ENCODE data around the gene DUSP11. TPM values are rescaled to one million over a fixed set of nuclear protein-coding genes. Genes with fewer than 3 reads are reported as not detected.

Gene DUSP11
- total and polyA plus RNA-seq, 4 donors: 6.7 to 10.7 (median 9.2) TPM

- Histone ChIP-seq H3K9ac (ENCODE audit: low read depth in 1 of 2, low read length in 2 of 2) (no peak overlapping the region), H3K36me3 (ENCODE audit: control insufficient read depth in 4 of 4, insufficient read depth in 3 of 4, low read depth in 1 of 4, low read length in 3 of 4) (peaks cover 5 to 55% (median 43%) of the 10 kb centered on the region in 4 donors)
Observed at GRCh38 chr2:73772819-73773218, 7.1 kb downstream of the DUSP11 start.

DNA sequence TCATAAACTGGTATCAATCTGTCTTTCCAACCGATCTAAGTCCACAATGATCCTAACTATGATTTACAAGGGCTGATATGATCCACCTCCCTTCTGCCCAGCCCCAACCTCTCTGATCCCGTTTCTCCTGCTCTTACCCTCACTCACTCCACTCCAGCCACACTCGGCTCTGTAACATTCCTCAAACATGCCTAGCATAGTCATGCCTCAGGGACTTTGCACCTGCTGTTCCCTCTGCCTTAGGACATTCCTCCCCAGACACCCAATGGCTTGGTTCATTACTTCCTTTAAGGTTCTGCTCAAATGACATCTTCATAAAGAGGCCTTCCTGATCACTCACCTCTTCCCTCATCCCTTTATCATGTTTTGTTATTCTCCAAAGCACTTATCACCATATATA, 9.2 kb downstream of the DUSP11 start:
- no peaks in the 10 kb centered on the region for H3K9me3 ChIP-seq (ENCODE audit: control insufficient read depth in 4 of 4, low read length in 3 of 4)
- no peaks in the 10 kb centered on the region for H3K4me1 ChIP-seq (ENCODE audit: control insufficient read depth in 4 of 4, insufficient read depth in 4 of 4, low read length in 3 of 4)
- no peak overlapping the region for H3K27ac ChIP-seq (ENCODE audit: low read depth in 1 of 2, low read length in 2 of 2)
- H3K4me3 ChIP-seq (ENCODE audit: low read depth in 1 of 3, low read length in 3 of 3): no peak overlapping the region
- 92% methylated on average over 3 of the region's 3 CpGs for WGBS
- peaks cover 3 to 58% (median 44%) of the 10 kb centered on the region in 4 donors for H3K36me3 ChIP-seq (ENCODE audit: control insufficient read depth in 4 of 4, insufficient read depth in 3 of 4, low read depth in 1 of 4, low read length in 3 of 4)
- TF ChIP-seq HNF4A (conservative IDR thresholded peaks at IDR 0.05): no peak
- TF ChIP-seq NR2F2 (IDR thresholded peaks at IDR 0.05): no peak
- no peak for TF ChIP-seq YY1 (IDR thresholded peaks at IDR 0.05)
- TF ChIP-seq JUND (IDR thresholded peaks at IDR 0.05): no peak
- TF ChIP-seq HNF4G (IDR thresholded peaks at IDR 0.05): no peak
- TF ChIP-seq, protein P1, sequence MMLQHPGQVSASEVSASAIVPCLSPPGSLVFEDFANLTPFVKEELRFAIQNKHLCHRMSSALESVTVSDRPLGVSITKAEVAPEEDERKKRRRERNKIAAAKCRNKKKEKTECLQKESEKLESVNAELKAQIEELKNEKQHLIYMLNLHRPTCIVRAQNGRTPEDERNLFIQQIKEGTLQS (IDR thresholded peaks at IDR 0.05): no peak
- no peak for TF ChIP-seq FOXA2 (IDR thresholded peaks at IDR 0.05)
- H3K9ac ChIP-seq (ENCODE audit: low read depth in 1 of 2, low read length in 2 of 2): no peak overlapping the region
- no peaks in the 10 kb centered on the region for H3K27me3 ChIP-seq (ENCODE audit: control insufficient read depth in 4 of 4, insufficient read depth in 4 of 4, low read length in 3 of 4)
- DNase-seq (ENCODE audit: low spot score): no peak

More at GRCh38 chr2:73772819-73773218, 7.1 kb downstream of the DUSP11 start:
- DNase-seq (ENCODE audit: low spot score): no peak
- H3K27ac ChIP-seq (ENCODE audit: low read depth in 1 of 2, low read length in 2 of 2): no peak overlapping the region
- H3K4me1 ChIP-seq (ENCODE audit: control insufficient read depth in 4 of 4, insufficient read depth in 4 of 4, low read length in 3 of 4): no peaks in the 10 kb centered on the region
- TF ChIP-seq SP1 (IDR thresholded peaks at IDR 0.05): no peak
- TF ChIP-seq FOXA2 (IDR thresholded peaks at IDR 0.05): no peak
- TF ChIP-seq CTCF (IDR thresholded peaks at IDR 0.05; ENCODE audit: low read depth, low read length, missing input control): no peak
- no peak for TF ChIP-seq FOXA1 (IDR thresholded peaks at IDR 0.05)
- no peak for TF ChIP-seq RAD21 (IDR thresholded peaks at IDR 0.05)
- TF ChIP-seq, protein P2, sequence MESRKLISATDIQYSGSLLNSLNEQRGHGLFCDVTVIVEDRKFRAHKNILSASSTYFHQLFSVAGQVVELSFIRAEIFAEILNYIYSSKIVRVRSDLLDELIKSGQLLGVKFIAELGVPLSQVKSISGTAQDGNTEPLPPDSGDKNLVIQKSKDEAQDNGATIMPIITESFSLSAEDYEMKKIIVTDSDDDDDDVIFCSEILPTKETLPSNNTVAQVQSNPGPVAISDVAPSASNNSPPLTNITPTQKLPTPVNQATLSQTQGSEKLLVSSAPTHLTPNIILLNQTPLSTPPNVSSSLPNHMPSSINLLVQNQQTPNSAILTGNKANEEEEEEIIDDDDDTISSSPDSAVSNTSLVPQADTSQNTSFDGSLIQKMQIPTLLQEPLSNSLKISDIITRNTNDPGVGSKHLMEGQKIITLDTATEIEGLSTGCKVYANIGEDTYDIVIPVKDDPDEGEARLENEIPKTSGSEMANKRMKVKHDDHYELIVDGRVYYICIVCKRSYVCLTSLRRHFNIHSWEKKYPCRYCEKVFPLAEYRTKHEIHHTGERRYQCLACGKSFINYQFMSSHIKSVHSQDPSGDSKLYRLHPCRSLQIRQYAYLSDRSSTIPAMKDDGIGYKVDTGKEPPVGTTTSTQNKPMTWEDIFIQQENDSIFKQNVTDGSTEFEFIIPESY (IDR thresholded peaks at IDR 0.05): no peak
- TF ChIP-seq YY1 (IDR thresholded peaks at IDR 0.05): no peak
- TF ChIP-seq, protein P3, sequence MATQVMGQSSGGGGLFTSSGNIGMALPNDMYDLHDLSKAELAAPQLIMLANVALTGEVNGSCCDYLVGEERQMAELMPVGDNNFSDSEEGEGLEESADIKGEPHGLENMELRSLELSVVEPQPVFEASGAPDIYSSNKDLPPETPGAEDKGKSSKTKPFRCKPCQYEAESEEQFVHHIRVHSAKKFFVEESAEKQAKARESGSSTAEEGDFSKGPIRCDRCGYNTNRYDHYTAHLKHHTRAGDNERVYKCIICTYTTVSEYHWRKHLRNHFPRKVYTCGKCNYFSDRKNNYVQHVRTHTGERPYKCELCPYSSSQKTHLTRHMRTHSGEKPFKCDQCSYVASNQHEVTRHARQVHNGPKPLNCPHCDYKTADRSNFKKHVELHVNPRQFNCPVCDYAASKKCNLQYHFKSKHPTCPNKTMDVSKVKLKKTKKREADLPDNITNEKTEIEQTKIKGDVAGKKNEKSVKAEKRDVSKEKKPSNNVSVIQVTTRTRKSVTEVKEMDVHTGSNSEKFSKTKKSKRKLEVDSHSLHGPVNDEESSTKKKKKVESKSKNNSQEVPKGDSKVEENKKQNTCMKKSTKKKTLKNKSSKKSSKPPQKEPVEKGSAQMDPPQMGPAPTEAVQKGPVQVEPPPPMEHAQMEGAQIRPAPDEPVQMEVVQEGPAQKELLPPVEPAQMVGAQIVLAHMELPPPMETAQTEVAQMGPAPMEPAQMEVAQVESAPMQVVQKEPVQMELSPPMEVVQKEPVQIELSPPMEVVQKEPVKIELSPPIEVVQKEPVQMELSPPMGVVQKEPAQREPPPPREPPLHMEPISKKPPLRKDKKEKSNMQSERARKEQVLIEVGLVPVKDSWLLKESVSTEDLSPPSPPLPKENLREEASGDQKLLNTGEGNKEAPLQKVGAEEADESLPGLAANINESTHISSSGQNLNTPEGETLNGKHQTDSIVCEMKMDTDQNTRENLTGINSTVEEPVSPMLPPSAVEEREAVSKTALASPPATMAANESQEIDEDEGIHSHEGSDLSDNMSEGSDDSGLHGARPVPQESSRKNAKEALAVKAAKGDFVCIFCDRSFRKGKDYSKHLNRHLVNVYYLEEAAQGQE (IDR thresholded peaks at IDR 0.05): no peak
- TF ChIP-seq, protein P1 (IDR thresholded peaks at IDR 0.05): no peak
- no peak for TF ChIP-seq HNF4A (conservative IDR thresholded peaks at IDR 0.05)
- no peak for TF ChIP-seq EGR1 (IDR thresholded peaks at IDR 0.05; ENCODE audit: low read depth in 2 of 2)
- TF ChIP-seq NR2F2 (IDR thresholded peaks at IDR 0.05): no peak
- TF ChIP-seq JUND (IDR thresholded peaks at IDR 0.05): no peak
- no peak for TF ChIP-seq RXRA (IDR thresholded peaks at IDR 0.05)
- no peaks in the 10 kb centered on the region for H3K27me3 ChIP-seq (ENCODE audit: control insufficient read depth in 4 of 4, insufficient read depth in 4 of 4, low read length in 3 of 4)
- no peak overlapping the region for H3K4me3 ChIP-seq (ENCODE audit: low read depth in 1 of 3, low read length in 3 of 3)
- no peaks in the 10 kb centered on the region for H3K9me3 ChIP-seq (ENCODE audit: control insufficient read depth in 4 of 4, low read length in 3 of 4)
